Mesangial cell (primary cell): ENCODE measurements around the gene OTX1. TPM values are rescaled to one million over a fixed set of nuclear protein-coding genes. Genes with fewer than 3 reads are reported as not detected.

Source experiments
- total RNA-seq: library from RNA; depleted of rRNA; stranded (reverse); fragments of >200 nt; gene quantifications from 2 replicates; pipeline ENCODE4 v1.2.3, GENCODE V29; 2015

OTX1 gene
- total RNA-seq: 0.16 TPM in 1 of 2 replicates, not detected in the other

DNA sequence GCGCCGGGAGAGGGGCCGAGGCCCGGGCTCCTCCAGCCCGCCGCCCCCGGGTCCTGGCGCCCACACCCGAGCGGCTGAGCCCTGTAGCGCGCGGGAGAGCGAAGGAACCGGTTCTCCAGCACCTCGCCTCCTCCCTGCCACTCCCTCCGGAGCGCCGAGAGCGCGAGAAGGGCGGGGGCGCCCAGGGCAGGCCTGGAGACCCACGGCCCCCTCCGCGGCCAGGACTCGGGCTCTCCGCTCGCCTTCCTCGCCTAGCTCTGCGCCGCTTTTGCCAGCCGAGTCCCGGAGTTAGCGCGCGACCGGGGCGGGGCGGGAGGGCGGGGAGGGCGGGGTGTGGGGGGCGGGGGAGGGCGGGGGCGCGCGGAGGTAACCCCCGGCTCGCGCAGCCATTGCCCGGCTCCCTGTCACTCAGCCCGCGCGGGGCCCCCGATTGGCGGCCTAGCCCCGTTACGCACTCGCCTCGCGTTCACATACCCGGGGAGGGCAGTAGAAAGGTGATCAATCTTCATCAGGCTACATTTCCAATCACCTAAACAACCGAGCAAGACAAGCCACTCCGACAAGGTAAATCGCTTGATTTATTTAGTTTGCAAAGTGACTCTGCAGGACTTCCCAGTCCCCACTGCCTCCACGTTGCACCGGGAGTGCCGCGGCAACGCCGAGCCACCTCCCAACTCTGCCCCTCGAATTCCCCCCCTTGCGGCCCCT lies at the start of gene OTX1:
TSS of gene OTX1 (plus strand) at position 497 of the 708 bp plus-strand sequence. CDS start 2,161 bp downstream, outside the sequence.

